ENCODE results near the gene RBM14. TPM values are rescaled to one million over a fixed set of nuclear protein-coding genes. Genes with fewer than 3 reads are reported as not detected.

The RBM14 gene
- total and polyA plus RNA-seq, 9 of the 15 experiments (the other 6 are each of a cell fraction or from before 2014, with no cell fraction given): 5.5 to 131 (median 42.6) TPM

DNA sequence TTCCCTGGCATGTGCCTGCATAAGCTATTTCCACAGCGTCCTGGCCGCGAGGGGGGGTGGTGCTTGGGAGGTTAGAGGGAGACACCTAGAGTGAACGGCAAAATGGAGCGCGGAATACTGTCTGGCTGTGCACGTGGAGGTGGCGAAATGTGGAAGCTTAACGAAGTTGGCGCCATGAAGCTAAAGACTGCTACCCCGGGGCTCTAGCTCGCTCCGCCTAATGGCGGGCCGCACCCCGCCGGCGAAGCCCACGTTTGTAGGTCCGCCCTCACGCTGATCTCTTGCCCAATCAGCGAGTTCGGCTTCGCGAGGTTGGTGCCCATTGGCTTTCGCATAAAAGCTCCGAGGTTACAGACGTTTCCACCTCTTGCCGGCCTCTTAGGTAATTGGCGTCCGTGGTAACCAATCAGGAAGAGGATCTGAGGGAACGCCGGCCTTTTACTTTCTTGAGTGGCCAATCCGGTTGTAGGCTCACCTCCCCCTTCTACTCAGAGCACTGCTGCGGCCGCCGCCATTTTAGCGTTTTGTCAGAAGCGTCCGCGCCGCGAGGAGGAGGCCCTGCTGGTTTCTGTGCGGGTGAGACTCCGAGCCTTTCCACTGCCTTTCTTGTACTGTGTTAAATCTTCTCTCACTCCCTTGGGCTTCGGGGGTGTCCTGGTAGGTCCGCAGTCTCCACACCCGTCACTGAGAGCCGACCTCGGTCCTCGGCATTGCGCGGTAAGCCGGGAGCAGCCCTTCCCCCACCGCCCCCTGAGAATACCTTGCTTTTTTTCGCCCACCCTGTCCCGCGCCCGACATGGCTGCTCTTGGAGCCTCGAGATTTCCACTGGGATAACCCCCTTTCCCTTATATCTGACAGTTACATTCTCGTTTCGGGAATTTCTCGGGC lies 22.0 kb downstream of the RBM14 start, which contains the start of gene RBM4 (continued):
- TF ChIP-seq, protein P1, sequence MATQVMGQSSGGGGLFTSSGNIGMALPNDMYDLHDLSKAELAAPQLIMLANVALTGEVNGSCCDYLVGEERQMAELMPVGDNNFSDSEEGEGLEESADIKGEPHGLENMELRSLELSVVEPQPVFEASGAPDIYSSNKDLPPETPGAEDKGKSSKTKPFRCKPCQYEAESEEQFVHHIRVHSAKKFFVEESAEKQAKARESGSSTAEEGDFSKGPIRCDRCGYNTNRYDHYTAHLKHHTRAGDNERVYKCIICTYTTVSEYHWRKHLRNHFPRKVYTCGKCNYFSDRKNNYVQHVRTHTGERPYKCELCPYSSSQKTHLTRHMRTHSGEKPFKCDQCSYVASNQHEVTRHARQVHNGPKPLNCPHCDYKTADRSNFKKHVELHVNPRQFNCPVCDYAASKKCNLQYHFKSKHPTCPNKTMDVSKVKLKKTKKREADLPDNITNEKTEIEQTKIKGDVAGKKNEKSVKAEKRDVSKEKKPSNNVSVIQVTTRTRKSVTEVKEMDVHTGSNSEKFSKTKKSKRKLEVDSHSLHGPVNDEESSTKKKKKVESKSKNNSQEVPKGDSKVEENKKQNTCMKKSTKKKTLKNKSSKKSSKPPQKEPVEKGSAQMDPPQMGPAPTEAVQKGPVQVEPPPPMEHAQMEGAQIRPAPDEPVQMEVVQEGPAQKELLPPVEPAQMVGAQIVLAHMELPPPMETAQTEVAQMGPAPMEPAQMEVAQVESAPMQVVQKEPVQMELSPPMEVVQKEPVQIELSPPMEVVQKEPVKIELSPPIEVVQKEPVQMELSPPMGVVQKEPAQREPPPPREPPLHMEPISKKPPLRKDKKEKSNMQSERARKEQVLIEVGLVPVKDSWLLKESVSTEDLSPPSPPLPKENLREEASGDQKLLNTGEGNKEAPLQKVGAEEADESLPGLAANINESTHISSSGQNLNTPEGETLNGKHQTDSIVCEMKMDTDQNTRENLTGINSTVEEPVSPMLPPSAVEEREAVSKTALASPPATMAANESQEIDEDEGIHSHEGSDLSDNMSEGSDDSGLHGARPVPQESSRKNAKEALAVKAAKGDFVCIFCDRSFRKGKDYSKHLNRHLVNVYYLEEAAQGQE (IDR thresholded peaks at IDR 0.05; ENCODE audit: borderline replicate concordance): no peak
- TF ChIP-seq, protein P1 (CRISPR knock-in tag; IDR thresholded peaks at IDR 0.05; ENCODE audit: low read depth): 0 out of 2 replicates have a peak, but pooled peaks have one; percentile 20
- TF ChIP-seq FOXK2 (conservative IDR thresholded peaks at IDR 0.05 in 1 of 2, IDR thresholded peaks at IDR 0.05 in 1 of 2; ENCODE audit: low read depth in 2 of 2) (peak in 1 of 2 experiments; percentile 26; a peak in 1 of 4 replicates), ZC3H8 (IDR thresholded peaks at IDR 0.05) (0 out of 2 replicates have a peak, but pooled peaks have one; percentile 12), DPF2 (IDR thresholded peaks at IDR 0.05) (peak; percentile 14), HDAC2 (IDR thresholded peaks at IDR 0.05) (peak; percentile 33; the same call in 1 of the 2 replicates), ELF4 (CRISPR knock-in tag; IDR thresholded peaks at IDR 0.05) (0 out of 2 replicates have a peak, but pooled peaks have one; percentile 48), NR1H2 (CRISPR knock-in tag; IDR thresholded peaks at IDR 0.05) (no peak), NFYB (IDR thresholded peaks at IDR 0.05; ENCODE audit: extremely low read depth, insufficient read length) (peak; percentile 95), GATAD2B (IDR thresholded peaks at IDR 0.05; ENCODE audit: borderline replicate concordance) (no peak), ZNF589 (CRISPR knock-in tag; IDR thresholded peaks at IDR 0.05; ENCODE audit: low read depth) (peak; percentile 32; the same call in 1 of the 2 replicates)
- TF ChIP-seq, protein P2, sequence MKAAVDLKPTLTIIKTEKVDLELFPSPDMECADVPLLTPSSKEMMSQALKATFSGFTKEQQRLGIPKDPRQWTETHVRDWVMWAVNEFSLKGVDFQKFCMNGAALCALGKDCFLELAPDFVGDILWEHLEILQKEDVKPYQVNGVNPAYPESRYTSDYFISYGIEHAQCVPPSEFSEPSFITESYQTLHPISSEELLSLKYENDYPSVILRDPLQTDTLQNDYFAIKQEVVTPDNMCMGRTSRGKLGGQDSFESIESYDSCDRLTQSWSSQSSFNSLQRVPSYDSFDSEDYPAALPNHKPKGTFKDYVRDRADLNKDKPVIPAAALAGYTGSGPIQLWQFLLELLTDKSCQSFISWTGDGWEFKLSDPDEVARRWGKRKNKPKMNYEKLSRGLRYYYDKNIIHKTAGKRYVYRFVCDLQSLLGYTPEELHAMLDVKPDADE (conservative IDR thresholded peaks at IDR 0.05; ENCODE audit: control insufficient read depth, low read depth, low read length): peak; percentile 77; the same call in 1 of the 2 replicates
- TF ChIP-seq, protein P3, sequence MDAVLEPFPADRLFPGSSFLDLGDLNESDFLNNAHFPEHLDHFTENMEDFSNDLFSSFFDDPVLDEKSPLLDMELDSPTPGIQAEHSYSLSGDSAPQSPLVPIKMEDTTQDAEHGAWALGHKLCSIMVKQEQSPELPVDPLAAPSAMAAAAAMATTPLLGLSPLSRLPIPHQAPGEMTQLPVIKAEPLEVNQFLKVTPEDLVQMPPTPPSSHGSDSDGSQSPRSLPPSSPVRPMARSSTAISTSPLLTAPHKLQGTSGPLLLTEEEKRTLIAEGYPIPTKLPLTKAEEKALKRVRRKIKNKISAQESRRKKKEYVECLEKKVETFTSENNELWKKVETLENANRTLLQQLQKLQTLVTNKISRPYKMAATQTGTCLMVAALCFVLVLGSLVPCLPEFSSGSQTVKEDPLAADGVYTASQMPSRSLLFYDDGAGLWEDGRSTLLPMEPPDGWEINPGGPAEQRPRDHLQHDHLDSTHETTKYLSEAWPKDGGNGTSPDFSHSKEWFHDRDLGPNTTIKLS (IDR thresholded peaks at IDR 0.05; ENCODE audit: borderline replicate concordance, low read depth): peak; percentile 63; the same call in 1 of the 2 replicates
- TF ChIP-seq, protein P4, sequence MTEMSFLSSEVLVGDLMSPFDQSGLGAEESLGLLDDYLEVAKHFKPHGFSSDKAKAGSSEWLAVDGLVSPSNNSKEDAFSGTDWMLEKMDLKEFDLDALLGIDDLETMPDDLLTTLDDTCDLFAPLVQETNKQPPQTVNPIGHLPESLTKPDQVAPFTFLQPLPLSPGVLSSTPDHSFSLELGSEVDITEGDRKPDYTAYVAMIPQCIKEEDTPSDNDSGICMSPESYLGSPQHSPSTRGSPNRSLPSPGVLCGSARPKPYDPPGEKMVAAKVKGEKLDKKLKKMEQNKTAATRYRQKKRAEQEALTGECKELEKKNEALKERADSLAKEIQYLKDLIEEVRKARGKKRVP (CRISPR knock-in tag; IDR thresholded peaks at IDR 0.05): peak; percentile 38; the same call in 1 of the 2 replicates

All from K562 (cell line).